HepG2 (cell line): ENCODE results near the gene GNAI2. TPM values are rescaled to one million over a fixed set of nuclear protein-coding genes. Genes with fewer than 3 reads are reported as not detected.
A peak's percentile ranks its signal among the peaks of the same experiment; 100 is the strongest.

Source experiments
- ARNTL ChIP-seq: sonication (generic); formaldehyde crosslinking; IDR thresholded peaks from 2 replicates; pipeline ENCODE4 v1.4.0; 2020; ENCODE audit warnings: mild to moderate bottlenecking, missing genetic modification reagents
- CBX5 ChIP-seq: sonication (generic); formaldehyde crosslinking; IDR thresholded peaks from 2 replicates; pipeline ENCODE4 v1.4.0; 2020; ENCODE audit warnings: missing genetic modification reagents, borderline replicate concordance
- CHD2 ChIP-seq: IDR thresholded peaks from 2 replicates; pipeline ENCODE4 v1.6.1; 2011; ENCODE audit warnings: low read depth, low read length, improper control_type of control experiment
- ETV6 ChIP-seq: sonication (generic); formaldehyde crosslinking; conservative IDR thresholded peaks from 2 replicates; pipeline ENCODE4 v1.4.0; 2020; ENCODE audit warnings: missing genetic modification reagents
- FOXA3 ChIP-seq: IDR thresholded peaks from 2 replicates; pipeline ENCODE4 v1.6.1; 2016; ENCODE audit warnings: missing genetic modification reagents, missing compliant biosample characterization
- FOXC1 ChIP-seq: sonication (generic); formaldehyde crosslinking; IDR thresholded peaks from 2 replicates; pipeline ENCODE4 v1.8.0; 2022; ENCODE audit warnings: mild to moderate bottlenecking, missing genetic modification reagents, borderline replicate concordance
- KLF15 ChIP-seq: sonication (generic); formaldehyde crosslinking; IDR thresholded peaks from 2 replicates; pipeline ENCODE4 v1.8.1; 2023; ENCODE audit warnings: borderline replicate concordance, mild to moderate bottlenecking, inconsistent platforms, missing genetic modification reagents, mixed read lengths
- MLX ChIP-seq: IDR thresholded peaks from 2 replicates; pipeline ENCODE4 v1.6.1; 2016
- PRMT3 ChIP-seq: sonication (generic); formaldehyde crosslinking; IDR thresholded peaks from 2 replicates; pipeline ENCODE4 v1.8.1; 2022; ENCODE audit warnings: low read depth, mild to moderate bottlenecking, moderate library complexity, missing genetic modification reagents, borderline replicate concordance
- RFXAP ChIP-seq: sonication (generic); formaldehyde crosslinking; IDR thresholded peaks from 2 replicates; pipeline ENCODE4 v1.4.0; 2020; ENCODE audit warnings: missing genetic modification reagents, borderline replicate concordance
- SAFB2 ChIP-seq: sonication (generic); formaldehyde crosslinking; IDR thresholded peaks from 2 replicates; pipeline ENCODE4 v1.5.1; 2020; ENCODE audit warnings: missing genetic modification reagents, low read depth, mild to moderate bottlenecking, borderline replicate concordance
- ZBTB33 ChIP-seq: sonication (generic); formaldehyde crosslinking; IDR thresholded peaks from 2 replicates; pipeline ENCODE4 v1.4.0; 2020; ENCODE audit warnings: missing genetic modification reagents
- ZNF10 ChIP-seq: sonication (generic); formaldehyde crosslinking; IDR thresholded peaks from 2 replicates; pipeline ENCODE4 v1.4.0; 2020; ENCODE audit warnings: mild to moderate bottlenecking, low read depth, missing genetic modification reagents, borderline replicate concordance
- ZNF235 ChIP-seq: sonication (generic); formaldehyde crosslinking; IDR thresholded peaks from 2 replicates; pipeline ENCODE4 v1.8.1; 2023; ENCODE audit warnings: mild to moderate bottlenecking, missing genetic modification reagents, borderline replicate concordance
- ZNF432 ChIP-seq: sonication (generic); formaldehyde crosslinking; IDR thresholded peaks from 2 replicates; pipeline ENCODE4 v1.5.0; 2020; ENCODE audit warnings: missing genetic modification reagents, mild to moderate bottlenecking, borderline replicate concordance
- ZNF788 ChIP-seq: sonication (generic); formaldehyde crosslinking; IDR thresholded peaks from 2 replicates; pipeline ENCODE4 v1.5.0; 2020; ENCODE audit warnings: mild to moderate bottlenecking, missing genetic modification reagents, borderline replicate concordance
- polyA plus RNA-seq, 8 experiments: library from polyadenylated mRNA; depleted of rRNA in 3 of 8; stranded (reverse) in 7 of 8; unstranded in 1 of 8; fragments of >200 nt; fragmentation: Illumina TruSeq in 4 of 8; extraction: Trizol in 4 of 8; gene quantifications; 2 replicates each; pipeline versions ENCODE4 v1.2.1 to v1.2.3, GENCODE V29; 2011 to 2016; ENCODE audit warnings: low read depth in 4 of 8, missing spikeins in 1 of 8, mixed read lengths in 1 of 8; ENCODE audit not compliant: insufficient read depth in 1 of 8
- total RNA-seq, 5 experiments: library from RNA; depleted of rRNA; stranded (reverse); fragments of >200 nt; fragmentation: Illumina TruSeq; extraction: Trizol; gene quantifications; 2 replicates each; pipeline ENCODE4 v1.2.3, GENCODE V29; 2016; ENCODE audit warnings: low read depth in 1 of 5
- TF ChIP-seq, protein P1 (sequence below): sonication (generic); formaldehyde crosslinking; conservative IDR thresholded peaks from 2 replicates; pipeline ENCODE4 v1.4.0; 2020; ENCODE audit warnings: missing genetic modification reagents
- TF ChIP-seq, protein P2 (sequence below): sonication (generic); formaldehyde crosslinking; IDR thresholded peaks from 2 replicates; pipeline ENCODE4 v1.4.0; 2020; ENCODE audit warnings: missing genetic modification reagents, borderline replicate concordance
- TF ChIP-seq, protein P3 (sequence below): sonication (generic); formaldehyde crosslinking; IDR thresholded peaks from 2 replicates; pipeline ENCODE4 v1.4.0; 2020; ENCODE audit warnings: missing genetic modification reagents

The GNAI2 gene
- total and polyA plus RNA-seq, 2 of the 13 experiments (the other 11 are each of a cell fraction or from before 2014, with no cell fraction given): 51.1 to 66.2 TPM

DNA sequence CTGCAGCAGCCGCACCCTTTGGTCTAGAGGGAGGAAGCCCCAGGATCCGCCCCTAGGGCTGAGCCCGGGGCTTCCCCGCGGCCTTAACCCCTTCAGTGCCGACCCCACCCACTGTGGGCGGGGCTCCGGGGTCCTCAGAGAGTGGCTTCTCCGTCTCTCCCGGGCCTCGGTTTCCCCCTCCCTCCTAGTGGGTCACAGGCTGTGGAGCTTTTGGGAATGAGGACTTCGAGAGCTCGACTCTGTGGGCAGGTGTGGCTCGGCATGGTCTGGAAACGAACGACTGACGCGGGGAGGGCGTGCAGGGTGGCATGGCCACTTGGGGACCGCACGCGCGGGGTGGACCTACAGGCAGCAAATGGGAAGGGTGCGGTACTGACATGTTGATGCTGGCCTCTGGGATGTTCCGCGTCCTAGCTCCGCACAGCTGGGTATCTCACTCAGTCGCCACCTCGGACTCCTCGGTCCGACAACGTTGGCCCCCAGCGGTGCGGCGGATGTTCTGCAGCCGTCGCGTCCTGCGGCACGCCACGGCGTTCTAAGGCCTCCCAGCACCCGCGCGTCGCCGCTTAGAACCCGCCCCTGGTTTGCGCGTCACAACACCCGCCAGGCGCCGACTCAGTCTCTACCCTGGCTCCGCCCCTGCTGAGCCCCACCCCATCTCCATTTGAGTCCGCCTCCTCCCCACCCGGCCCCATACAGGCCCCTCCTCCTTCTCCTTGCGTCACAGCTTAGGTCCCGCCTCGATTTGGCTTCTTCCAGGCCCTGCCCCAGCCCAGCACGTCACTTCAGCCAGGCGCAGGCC, 63.0 kb downstream of the GNAI2 start, which contains the start of the genes HYAL3 and NAA80 (continued):
- TF ChIP-seq, protein P1, sequence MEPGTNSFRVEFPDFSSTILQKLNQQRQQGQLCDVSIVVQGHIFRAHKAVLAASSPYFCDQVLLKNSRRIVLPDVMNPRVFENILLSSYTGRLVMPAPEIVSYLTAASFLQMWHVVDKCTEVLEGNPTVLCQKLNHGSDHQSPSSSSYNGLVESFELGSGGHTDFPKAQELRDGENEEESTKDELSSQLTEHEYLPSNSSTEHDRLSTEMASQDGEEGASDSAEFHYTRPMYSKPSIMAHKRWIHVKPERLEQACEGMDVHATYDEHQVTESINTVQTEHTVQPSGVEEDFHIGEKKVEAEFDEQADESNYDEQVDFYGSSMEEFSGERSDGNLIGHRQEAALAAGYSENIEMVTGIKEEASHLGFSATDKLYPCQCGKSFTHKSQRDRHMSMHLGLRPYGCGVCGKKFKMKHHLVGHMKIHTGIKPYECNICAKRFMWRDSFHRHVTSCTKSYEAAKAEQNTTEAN: peak; percentile 56; the same call in 1 of the 2 replicates
- TF ChIP-seq, protein P2, sequence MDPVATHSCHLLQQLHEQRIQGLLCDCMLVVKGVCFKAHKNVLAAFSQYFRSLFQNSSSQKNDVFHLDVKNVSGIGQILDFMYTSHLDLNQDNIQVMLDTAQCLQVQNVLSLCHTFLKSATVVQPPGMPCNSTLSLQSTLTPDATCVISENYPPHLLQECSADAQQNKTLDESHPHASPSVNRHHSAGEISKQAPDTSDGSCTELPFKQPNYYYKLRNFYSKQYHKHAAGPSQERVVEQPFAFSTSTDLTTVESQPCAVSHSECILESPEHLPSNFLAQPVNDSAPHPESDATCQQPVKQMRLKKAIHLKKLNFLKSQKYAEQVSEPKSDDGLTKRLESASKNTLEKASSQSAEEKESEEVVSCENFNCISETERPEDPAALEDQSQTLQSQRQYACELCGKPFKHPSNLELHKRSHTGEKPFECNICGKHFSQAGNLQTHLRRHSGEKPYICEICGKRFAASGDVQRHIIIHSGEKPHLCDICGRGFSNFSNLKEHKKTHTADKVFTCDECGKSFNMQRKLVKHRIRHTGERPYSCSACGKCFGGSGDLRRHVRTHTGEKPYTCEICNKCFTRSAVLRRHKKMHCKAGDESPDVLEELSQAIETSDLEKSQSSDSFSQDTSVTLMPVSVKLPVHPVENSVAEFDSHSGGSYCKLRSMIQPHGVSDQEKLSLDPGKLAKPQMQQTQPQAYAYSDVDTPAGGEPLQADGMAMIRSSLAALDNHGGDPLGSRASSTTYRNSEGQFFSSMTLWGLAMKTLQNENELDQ: no peak
- 0 out of 2 replicates have a peak, but pooled peaks have one; percentile 80 for TF ChIP-seq PRMT3 (CRISPR knock-in tag)
- TF ChIP-seq ZNF235 (CRISPR knock-in tag): no peak; the same call in 1 of the 2 replicates
- no peak; the same call in 1 of the 2 replicates for TF ChIP-seq MLX
- peak; percentile 84; the same call in 1 of the 2 replicates for TF ChIP-seq ZNF788 (CRISPR knock-in tag)
- TF ChIP-seq ZBTB33 (CRISPR knock-in tag): 0 out of 2 replicates have a peak, but pooled peaks have one; percentile 16
- TF ChIP-seq ZNF432: no peak
- TF ChIP-seq KLF15 (CRISPR knock-in tag): peak; percentile 65; the same call in 1 of the 2 replicates
- peak; percentile 51 for TF ChIP-seq FOXA3 (CRISPR knock-in tag)
- no peak for TF ChIP-seq CHD2
- peak; percentile 49; the same call in 1 of the 2 replicates for TF ChIP-seq CBX5 (CRISPR knock-in tag)
- TF ChIP-seq ARNTL (CRISPR knock-in tag): no peak
- 0 out of 2 replicates have a peak, but pooled peaks have one; percentile 66 for TF ChIP-seq ZNF10
- TF ChIP-seq, protein P3, sequence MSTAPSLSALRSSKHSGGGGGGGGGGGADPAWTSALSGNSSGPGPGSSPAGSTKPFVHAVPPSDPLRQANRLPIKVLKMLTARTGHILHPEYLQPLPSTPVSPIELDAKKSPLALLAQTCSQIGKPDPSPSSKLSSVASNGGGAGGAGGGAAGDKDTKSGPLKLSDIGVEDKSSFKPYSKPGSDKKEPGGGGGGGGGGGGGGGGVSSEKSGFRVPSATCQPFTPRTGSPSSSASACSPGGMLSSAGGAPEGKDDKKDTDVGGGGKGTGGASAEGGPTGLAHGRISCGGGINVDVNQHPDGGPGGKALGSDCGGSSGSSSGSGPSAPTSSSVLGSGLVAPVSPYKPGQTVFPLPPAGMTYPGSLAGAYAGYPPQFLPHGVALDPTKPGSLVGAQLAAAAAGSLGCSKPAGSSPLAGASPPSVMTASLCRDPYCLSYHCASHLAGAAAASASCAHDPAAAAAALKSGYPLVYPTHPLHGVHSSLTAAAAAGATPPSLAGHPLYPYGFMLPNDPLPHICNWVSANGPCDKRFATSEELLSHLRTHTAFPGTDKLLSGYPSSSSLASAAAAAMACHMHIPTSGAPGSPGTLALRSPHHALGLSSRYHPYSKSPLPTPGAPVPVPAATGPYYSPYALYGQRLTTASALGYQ: 0 out of 2 replicates have a peak, but pooled peaks have one; percentile 61
- TF ChIP-seq SAFB2 (CRISPR knock-in tag): peak; percentile 90; the same call in 1 of the 2 replicates
- peak; percentile 57; the same call in 1 of the 2 replicates for TF ChIP-seq FOXC1 (CRISPR knock-in tag)
- TF ChIP-seq ETV6 (CRISPR knock-in tag): 0 out of 2 replicates have a peak, but pooled peaks have one; percentile 22
- TF ChIP-seq RFXAP (CRISPR knock-in tag): peak; percentile 65; the same call in 1 of the 2 replicates
